ENCODE measurements around the gene GRPEL2.
A peak's percentile ranks its signal among the peaks of the same experiment; 100 is the strongest.
"Not testable (repeated sequence)": the region's sequence is repeated elsewhere in the genome, so short reads cannot be mapped to it uniquely, and the experiment has no call there.

GRPEL2 gene

DNA sequence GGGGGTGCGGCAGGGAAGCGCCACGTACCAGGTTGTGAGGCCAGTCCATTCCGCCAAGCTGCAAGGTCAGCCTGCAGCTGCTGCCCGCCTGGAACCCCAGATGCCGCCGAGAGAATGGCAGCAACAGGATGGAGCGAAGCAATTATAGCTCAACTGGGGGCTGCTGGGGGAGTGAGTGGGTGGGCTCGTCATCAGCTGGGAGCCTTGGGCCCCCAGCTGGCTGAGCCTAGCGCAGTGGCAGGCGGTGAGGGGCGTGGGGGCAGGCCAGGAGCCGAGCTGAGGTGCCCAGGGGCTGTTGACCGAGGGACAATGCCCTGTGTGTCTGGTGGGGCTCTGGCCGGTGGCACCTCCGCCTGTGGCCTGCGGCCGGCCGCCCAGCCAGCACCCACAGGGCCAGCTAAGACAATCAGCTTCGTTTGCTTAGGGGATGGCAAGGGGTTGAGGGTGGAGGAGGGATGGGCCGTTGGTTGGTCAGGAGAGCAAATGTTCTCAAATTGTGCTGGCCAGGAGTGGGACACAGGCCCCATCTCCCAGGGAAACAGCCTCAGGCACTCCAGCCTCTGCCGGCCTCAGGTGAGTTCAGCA is 34.0 kb downstream of the GRPEL2 start, which contains the start of gene IL17B:
TSS of gene IL17B (minus strand) at position 116 of the 585 bp plus-strand sequence. CDS start at position 49, 67 bp downstream.
- no peak for DNase-seq

- no peak for DNase-seq
These were observed 34.6 kb downstream of the GRPEL2 start for GRCh38 chr5:149379818-149380374.

DNA sequence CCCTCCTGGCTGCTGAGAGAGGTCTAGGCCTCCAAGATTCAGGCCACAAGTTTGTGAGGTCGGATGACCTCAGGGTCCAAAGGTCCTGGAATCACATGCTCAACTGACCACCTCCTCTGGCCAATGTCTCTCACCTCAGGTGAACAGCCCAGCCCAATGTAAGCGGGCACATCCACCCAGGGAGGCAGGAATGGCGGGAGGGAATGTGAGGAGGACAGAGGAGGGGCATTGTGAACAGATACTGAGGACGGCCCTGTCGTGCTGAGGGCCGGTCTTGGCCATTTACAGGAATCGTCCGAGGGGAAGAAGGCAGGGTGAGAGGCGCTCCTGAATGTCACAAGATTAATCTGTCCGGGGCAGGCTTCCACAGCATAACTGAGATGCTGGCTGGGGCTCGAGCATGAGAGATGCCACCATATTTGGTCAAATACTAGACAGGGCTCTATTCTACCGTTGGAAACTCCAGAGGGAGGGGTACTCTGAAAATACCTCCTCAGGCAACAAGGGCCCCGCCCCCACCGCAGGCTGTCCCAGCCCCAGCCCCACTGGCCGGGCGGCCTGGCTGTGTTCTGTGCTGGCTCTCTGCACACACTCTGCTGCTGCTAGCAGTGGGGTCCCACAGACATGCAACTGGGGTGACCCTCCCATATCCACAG is 35.3 kb downstream of the GRPEL2 start:
- DNase-seq, result no peak

GRCh38 chr5:149381261-149381985 is 36.1 kb downstream of the GRPEL2 start:
- no peak for DNase-seq

GRCh38 chr5:149381986-149382338 is 36.7 kb downstream of the GRPEL2 start:
- peak; percentile 25 for DNase-seq

- no peak for DNase-seq
These were observed 37.4 kb downstream of the GRPEL2 start for GRCh38 chr5:149382517-149383220.

GRCh38 chr5:149383399-149383798 is 38.1 kb downstream of the GRPEL2 start:
- no peak for DNase-seq

DNA sequence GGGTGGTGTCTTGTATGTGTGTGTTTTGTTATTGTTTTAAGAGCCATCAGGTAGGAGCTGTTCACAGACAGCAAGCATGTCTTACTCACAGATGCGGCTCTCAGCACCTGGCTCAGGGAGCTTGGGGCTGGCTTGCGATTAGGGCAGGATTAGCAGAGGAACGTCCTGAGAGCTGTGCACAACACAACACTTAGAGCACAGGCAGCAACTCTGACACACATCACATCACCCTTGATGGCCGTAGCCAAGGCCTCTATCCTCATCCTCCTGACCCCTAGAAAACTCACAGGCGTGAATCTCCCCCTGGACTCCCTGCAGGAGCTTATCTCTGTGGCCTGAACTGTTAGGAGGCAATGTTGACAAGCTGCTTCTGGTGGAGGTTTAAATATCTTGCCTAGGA is 40.9 kb downstream of the GRPEL2 start:
- DNase-seq, result no peak

GRCh38 chr5:149387081-149387631 is 41.9 kb downstream of the GRPEL2 start:
- no peak for DNase-seq

GRCh38 chr5:149387982-149388381 is 42.7 kb downstream of the GRPEL2 start:
- no peak for DNase-seq

GRCh38 chr5:149388498-149389190 is 43.3 kb downstream of the GRPEL2 start:
- no peak for DNase-seq

- DNase-seq, result no peak
These were observed 44.5 kb downstream of the GRPEL2 start for GRCh38 chr5:149389552-149390495.

GRCh38 chr5:149391076-149391475 is 45.8 kb downstream of the GRPEL2 start:
- DNase-seq, result not testable (repeated sequence)

DNA sequence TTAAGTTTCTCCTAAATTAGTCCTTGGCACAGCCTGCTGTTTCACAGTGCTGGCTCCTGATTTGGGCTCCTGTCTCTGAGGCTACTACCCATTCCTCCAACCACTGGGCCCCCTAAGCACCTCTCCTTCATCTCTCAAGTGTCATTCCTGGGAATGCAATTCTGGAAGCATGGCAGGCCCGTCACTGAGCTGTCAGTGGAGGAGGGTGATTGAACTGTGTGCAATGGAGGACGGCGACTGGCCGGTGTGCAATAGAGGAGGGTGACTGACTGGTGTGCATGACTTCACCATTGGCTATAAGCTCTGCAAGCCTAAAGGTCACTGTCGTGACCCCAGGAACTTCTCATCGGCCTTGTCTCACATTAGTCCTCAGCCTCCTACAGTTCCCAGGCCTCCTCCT is 46.2 kb downstream of the GRPEL2 start:
- no peak for DNase-seq

GRCh38 chr5:149392718-149393117 is 47.4 kb downstream of the GRPEL2 start:
- DNase-seq, result no peak

- DNase-seq, result not testable (repeated sequence)
These were observed 49.7 kb downstream of the GRPEL2 start for GRCh38 chr5:149394996-149395395.

DNA sequence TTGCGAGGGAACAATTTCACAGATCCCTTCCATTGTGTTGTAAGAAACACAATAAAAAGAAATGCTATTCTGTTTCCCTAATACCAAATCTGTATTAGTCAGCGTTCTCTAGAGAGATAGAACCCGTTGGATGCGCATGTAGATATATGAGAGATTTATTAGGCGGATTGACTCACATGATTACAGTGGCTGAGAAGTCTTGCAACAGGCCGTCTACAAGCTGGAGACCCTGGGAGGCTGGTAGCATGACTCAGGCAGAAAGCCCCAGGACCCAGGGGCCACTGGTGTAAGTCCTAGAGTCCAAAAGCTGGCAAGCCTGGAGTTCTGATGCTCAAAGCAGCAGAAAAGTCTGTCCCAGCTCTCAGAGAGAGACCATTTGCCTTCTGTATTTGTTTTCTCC is 52.2 kb downstream of the GRPEL2 start:
- DNase-seq, result no peak

DNA sequence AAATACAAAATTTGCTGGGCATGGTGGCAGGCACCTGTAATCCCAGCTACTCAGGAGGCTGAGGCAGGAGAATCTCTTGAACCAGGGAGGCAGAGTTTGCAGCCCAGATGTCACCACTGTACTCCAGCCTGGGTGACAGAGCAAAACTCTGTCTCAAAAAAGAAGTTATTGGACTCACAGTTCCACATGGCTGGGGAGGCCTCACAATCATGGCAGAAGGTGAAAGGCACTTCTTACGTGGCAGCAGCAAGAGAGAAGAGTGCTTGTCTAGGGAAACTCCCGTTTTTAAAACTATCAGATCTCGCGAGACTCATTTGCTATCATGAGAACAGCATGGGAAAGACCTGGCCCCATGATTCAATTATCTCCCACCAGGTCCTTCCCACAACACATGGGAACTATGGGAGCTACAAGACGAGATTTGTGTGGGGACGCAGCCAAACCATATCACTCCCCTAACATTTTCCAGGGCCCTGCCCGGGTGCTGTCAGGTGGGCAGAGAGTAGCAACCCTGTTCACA is 53.5 kb downstream of the GRPEL2 start:
- not testable (repeated sequence) for DNase-seq

GRCh38 chr5:149399775-149400174 is 54.5 kb downstream of the GRPEL2 start:
- DNase-seq, result no peak

DNA sequence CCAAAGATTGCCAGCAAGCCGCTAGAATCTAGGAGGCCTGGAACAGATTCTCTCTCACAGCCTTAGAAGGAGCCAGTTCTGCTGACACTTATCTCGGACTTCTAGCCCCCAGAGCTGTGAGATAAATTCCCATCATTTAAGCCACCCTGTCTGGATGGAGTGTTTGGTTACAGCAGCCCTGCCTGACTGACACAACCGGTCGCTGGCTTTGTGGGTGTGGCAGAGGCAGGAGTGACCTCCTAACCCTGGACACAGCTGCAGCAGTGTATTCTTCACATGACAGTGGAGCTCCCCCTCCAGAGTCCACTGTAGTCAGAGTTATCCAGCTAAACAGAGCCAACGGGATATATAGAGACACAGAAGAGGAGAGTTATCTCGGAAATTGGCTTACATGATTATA is 55.0 kb downstream of the GRPEL2 start:
- no peak for DNase-seq

DNA sequence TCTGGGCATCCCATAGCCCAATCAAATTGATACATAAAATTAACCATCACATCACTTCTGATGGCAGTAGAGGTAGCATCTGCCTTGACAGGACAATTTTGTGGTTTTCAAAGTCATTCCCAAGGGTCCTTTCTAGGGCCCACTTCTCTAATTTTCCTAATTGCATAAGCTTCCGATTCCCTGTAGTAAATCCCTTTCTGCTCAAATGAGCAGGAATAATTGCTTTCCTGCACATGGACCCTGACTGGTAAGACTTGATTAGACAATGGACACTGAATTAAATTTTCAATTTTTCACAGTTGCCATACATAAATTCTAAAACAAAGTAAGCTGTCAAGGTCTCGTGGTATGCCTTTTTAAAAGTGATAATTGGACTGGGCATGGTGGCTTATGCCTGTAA is 55.8 kb downstream of the GRPEL2 start:
- no peak for DNase-seq

All from SHP77 treated with DMSO at 0.1 percent for 48 hours (cell line).